GM19372 (cell line): ENCODE data around the gene GRHL1.

Source experiments
- ATAC-seq: cut with Tn5 transposase; IDR thresholded peaks from one replicate; pipeline ENCODE4 v1.9.1; 2021; ENCODE audit warnings: mild to moderate bottlenecking, low read depth, moderate library complexity; ENCODE audit not compliant: unreplicated experiment

The GRHL1 gene

DNA sequence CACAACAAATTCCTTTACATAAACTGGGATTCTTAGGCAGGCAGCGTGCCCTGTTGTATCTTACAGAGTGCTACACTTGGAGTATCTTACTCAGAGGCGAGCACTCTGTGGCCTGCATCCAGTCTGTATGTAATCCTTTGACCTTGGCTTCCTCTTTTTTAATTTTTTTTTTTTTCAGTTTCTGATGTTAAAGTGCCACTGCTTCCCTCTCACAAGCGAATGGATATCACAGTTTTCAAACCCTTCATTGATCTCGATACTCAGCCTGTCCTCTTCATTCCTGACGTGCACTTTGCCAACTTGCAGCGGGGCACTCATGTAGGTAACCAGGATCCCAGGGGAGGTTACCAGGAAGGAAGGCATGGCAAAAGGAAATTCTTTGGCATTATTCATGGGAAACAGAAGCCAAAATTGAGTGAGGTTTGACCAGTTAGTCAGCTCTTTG, 40.4 kb downstream of the GRHL1 start:
- no peak for ATAC-seq

DNA sequence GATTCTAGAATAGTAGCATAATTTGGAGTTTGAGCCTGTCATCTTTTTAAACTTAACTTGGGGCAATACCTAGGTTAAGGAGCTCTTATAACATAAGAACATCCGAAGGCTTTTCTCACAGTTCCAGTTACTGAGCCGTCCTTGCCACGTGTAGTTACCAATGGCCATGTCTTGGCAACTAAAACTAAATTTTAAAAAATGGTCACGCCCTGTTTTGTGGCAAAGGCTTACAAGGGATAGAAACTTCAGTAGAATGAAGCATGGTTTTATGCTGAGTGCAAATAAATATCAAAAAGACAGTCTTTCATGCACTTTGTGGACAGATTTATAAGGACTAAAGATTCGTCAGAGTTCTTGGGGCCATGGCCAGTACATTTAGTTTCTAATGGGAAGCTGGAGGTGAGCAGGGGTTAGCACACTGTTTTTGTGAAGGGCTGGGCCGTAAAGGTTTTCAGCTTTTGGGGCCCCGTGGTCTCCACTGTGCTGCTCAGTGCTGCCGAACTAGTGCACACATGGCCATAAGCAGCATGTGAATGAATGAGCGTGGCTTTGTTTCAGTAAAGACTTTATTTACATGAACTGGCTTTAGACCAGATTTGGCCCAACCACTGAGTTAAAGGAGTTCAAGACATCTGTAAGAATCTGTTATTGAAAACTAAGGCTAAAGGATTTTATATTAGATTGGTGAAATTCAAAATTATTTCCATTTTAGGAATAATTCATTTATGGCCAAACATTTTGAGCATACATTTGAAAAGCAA, 41.1 kb downstream of the GRHL1 start:
- no peak for ATAC-seq

DNA sequence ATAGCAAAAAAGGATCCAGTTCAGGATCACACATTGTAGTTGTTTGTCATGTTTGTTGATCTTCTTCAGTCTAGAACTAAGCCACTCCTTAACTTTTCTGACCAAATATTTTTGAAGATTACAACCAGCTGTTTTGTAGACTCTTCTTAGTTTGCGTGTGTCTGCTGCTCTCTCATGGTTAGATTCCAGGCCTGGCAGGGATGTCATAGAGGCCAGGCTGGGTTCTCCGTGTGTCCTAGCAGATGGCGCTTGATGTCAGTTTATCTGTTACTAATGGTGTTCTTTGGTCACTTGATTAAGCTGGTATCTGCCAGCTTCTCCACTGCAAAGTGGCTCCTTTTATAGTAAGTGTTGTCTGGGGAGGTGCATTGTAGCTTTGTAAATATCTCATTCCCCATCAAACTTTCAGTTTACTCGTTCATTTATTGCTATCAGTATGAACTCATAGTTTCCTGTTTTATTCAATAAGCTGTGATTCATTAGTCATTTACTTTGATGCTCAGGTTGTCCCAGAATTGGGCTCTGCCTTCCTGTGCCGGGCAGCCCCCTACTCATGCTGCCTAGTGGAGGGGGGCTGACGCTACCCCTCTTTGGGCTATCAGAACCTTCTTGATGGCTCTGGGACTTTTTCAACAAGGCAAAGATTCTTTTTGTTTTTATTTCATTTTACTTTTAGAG, 42.1 kb downstream of the GRHL1 start:
- no peak for ATAC-seq

DNA sequence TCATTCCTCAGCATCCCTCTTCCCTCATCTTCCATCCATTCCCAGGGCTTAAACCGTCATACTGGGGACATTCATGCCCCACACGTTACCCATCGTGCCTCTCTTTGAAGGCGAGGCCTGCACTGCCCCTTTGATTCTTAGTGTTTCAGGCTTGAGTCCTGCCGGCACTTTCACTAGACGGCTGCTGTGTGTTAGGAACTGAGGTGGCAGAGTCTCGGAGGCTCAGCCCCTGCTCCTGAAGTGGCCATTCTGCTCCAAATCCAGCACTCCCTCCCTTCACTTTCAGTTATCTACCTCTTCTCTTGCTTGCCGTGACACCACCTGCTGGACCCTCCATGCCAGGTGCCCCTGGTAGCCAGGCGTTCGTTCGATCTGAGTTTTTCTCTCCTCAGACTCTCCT, 43.0 kb downstream of the GRHL1 start:
- no peak for ATAC-seq

DNA sequence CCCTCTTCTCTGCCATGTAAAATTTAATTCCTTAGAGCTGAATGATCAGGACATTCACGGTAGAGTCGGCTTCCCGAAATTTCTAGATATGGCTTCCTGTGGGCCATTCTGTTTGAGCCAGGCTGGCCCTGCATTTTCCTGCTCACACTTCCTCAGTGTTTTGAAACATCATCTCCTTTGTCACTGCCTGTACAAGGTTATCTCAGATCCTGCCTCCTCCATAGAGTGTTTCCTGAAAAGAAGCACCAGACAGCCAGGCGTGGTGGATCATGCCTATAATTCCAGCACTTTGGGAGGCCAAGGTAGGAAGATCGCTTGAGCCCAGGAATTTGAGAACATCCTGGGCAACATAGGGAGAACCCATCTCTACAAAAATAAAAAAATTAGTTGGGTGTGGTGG, 43.6 kb downstream of the GRHL1 start:
- no peak for ATAC-seq

DNA sequence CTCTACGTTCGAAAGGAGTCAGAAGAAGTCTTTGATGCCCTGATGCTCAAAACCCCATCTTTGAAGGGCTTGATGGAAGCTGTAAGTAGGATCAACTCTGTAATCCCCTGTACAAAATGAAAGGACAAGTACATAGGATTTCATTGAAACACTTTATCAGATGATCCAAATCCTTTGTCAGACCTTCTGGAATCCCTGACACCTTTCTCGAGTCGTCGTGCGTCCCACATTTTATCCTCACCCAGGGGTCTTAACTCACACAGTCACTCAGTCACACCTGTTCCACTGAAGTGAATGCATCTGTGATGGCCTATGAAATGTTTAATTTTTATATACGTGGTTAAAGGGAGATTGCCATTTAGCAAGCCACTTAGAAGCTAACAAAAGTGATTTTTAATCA, 44.8 kb downstream of the GRHL1 start:
- no peak for ATAC-seq

DNA sequence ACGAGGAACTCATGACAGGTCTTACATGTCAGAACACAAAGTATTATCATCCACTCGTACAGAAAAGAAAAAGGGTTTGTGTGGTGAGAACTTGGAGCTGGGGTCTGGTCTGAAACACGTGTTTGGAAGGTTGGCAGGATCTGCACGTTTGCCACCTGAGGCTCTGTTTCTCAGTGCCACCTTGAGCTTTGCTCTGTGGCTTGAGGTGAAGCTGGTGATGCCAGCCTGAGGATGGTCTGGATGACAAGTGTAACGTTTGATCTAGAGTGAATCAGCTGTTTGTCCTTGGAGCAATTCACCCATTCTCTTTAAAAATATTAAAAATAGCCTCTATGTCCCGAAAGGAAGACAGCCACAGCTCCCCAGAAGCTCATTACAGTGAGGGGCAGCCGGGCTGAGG, 46.4 kb downstream of the GRHL1 start:
- ATAC-seq = no peak

DNA sequence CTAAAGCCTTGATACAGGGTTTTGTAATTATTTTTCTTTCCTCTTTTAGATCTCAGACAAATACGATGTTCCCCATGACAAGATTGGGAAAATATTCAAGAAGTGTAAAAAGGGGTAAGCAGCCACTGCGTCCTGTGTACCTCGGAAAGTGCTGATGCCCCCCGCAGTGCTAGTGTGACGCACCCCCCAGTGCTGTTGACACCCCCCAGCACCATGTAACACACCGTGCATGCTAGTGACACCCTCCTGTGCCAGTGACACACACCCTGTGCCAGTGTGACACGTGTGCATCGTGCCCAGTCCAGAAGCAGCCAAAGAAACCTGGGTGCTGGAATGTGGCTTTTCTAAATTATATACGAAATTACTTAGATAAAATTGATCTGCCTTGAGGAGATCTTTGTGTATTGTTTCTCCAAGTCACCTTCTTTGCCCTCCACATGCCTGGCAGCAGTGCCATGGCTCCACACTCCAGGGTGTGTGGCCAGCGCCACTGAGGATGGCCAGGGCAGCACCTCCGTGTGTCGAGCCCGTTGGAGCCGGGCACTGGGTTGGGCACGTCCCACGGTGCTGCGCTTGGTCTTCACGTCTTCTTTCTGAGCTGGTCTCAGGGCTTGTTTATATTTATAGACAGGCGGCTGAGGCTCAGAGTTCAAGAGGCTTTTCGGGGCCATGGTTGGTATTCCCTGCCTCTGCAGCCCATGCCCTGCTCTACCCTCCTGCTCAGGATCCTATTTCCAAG, 47.6 kb downstream of the GRHL1 start:
- no peak for ATAC-seq

DNA sequence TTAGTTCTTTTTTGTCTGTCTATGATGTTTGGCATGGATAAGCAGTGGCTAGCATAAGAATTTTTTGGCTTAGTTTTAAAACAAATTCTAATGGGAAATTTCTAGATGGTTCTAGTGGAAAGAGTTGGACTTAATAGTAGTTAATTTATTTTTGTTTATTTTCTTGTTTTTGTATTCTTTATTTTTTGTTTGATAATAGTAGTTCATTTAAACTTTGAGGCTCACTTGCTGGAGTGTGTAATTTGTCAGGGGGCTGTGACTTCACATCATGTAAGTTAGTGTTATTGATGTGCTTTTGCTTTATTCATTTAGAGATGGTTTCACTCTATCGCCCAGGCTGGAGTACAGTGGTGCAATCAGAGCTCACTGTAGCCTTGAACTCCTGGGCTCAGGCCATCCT, 48.2 kb downstream of the GRHL1 start:
- ATAC-seq = no peak

DNA sequence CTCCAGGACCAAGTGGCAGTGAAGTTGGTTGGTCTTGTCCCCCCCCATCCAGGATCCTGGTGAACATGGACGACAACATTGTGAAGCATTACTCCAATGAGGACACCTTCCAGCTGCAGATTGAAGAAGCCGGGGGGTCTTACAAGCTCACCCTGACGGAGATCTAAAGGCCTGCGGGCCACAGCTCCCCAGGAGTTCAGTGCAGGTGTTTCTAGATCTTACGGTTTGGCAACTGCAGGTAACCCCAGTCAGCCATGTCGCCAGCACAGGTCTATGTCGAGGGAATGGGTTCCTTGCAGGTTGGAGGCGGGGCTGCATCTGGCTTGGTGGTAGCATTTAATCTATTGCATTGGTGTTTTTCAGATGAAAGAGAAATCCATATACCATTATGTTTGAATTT, 49.0 kb downstream of the GRHL1 start:
- no peak for ATAC-seq

DNA sequence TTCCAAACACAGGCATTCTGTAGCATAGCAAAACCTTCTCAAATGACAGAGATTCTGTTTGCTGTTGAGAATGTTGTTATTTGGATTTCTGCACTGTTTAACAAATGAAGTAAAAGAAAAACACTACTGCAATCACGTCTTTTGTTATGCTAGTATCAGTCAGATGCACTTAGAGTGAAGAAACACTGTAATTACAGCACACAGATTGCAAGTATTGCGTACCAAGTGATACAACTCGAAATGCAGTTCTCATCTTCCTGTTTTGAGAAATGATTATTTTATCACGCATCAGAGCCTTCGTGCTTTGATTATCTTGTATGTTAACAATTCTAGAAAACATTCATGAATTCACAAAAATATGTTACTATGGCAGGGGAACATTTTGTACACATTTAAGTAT, 50.1 kb downstream of the GRHL1 start:
- ATAC-seq = no peak

DNA sequence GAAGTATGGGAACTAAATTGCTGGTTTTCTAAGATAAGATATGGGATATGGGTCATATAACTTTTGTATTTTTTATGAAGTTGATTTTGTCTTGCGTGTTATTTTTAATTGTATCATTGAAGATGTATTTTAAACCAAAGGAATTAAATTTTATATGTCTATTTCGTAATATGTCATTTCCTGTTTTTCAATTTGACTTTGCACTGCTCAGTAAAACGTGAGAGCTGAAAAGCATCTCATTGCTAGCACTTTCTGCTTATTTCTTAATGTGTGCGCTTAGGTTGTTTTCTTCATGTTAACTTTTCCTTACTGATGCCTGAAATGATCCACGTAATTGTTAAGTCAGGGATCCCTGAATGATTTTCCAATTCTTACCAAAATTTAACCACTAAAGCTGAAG, 50.6 kb downstream of the GRHL1 start:
- no peak for ATAC-seq

DNA sequence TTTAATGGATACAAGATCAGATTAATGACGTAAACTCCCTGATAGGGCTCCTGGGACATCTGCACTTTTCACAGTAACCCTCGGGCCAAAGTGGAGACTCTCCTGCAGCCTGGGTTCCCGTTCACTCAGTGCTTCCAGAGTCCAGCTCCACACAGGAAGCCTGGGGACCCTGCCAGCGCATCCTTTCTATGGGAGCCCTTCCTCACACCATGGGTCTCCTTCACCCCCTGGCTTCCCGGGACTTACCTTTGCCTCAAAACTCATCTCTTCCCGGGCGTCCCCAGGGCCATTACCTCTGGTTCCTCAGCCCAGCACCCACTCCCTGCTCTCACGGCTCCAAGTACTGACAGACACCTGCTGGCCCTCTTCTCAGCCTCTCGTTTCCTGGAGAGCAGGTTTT, 51.2 kb downstream of the GRHL1 start:
- no peak for ATAC-seq

DNA sequence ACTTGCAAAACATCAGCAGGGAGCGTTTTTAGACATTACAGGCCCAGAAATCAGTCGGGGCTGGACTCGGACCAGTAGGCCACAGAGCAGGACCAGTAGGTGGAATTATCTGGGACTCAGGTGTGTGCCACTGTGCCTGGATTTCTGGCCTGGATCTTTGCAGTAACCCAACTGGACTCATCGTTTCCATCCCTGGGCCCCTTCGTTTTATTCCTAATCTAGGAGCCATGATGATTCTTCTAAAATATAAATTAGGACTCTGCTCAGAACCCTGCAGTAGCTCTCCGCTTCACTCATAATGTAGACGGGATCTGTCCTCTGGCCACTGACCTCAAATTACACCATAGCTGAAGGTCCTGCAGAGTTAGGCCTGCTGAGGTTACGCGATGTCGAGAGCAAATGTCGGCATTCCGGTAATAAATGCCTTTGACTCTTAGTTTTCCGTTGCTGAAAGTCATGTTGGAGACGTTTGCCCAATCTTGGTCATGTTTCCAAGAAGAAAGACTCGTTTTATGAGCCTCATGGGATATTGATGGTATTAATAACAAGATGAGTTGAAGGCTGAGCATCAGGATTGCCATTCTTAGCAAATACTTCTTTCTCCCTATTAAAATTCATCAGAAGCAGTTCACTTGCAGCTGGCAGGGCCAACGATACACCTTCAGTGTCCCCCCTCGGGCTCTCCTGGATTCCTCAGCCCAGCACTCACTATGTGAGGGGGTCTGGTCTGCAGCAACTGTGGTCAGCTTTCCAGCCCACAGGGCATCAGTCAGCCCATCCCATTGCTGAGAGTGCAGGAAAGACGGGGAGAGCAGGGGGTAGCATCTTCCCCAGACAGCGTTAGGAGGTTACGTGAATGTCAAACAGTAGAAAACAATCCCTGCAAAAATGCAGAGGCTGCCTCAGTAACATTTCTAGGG, 52.0 kb downstream of the GRHL1 start:
- no peak for ATAC-seq

DNA sequence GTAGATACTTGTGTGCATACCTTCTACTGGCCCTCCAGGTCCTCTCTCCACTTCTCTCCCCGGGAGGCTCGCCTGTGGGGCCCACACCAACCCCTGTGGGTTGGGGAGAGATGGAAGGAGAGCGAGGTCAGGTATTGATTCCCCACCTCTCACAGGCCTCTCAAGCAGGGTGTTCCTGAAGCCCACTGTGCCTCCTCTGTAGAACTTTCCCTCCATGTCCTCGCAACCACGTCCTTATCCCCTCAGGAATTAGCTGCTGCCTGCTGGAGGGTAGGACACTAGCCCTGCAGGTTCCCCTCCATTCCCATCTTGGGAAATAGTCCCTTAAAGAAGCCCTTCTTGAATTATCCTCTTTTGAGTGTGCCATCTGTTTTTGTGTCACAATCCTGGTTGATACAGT, 52.9 kb downstream of the GRHL1 start:
- ATAC-seq = no peak

DNA sequence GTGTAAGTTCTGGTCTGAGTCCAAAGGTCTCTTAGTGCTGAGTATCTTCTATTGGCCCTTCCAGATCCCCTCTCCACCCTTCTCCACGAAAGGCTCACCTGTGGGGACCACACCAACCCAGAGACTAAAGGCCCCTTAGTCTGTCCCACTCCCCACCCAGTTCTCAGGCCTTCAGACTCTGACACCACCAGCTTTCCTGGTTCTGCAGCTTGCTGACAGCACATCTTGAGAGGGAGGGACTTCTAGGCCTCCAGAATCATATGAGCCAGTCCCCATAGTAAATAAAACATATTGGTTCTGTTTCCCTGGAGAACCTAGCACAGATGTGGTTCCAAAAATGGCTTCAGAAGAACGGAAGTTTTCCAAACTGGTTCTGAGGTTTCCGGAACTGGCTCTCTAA, 53.3 kb downstream of the GRHL1 start:
- no peak for ATAC-seq

DNA sequence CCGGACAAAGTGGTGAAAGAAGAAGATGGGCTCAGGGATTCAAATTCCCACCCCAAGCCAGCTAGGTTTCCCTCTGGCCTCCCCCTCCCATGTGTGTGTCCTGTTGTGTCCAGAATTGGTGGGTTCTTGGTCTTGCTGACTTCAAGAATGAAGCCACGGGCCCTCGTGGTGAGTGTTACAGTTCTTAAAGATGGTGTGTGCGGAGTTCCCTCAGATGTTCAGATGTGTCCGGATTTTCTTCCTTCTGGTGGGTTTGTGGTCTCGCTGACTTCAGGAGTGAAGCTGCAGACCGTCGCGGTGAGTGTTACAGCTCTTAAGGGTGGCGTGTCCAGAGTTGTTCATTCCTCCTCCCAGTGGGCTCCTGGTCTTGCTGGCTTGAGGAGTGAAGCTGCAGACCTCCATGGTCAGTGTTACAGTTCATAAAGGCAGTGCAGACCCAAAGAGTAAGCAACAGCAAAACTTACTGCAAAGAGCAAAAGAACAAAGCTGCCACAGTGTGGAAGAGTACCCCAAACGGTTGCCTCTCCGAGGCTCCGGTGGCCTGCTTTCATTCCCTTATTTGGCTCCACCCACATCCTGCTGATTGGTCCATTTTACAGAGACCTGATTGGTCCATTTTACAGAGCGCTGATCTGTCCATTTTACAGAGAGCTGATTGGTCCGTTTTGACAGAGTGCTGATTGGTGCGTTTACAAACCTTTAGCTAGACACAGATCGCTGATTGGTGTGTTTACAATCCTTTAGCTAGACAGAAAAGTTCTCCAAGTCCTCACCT, 54.2 kb downstream of the GRHL1 start:
- ATAC-seq = no peak

DNA sequence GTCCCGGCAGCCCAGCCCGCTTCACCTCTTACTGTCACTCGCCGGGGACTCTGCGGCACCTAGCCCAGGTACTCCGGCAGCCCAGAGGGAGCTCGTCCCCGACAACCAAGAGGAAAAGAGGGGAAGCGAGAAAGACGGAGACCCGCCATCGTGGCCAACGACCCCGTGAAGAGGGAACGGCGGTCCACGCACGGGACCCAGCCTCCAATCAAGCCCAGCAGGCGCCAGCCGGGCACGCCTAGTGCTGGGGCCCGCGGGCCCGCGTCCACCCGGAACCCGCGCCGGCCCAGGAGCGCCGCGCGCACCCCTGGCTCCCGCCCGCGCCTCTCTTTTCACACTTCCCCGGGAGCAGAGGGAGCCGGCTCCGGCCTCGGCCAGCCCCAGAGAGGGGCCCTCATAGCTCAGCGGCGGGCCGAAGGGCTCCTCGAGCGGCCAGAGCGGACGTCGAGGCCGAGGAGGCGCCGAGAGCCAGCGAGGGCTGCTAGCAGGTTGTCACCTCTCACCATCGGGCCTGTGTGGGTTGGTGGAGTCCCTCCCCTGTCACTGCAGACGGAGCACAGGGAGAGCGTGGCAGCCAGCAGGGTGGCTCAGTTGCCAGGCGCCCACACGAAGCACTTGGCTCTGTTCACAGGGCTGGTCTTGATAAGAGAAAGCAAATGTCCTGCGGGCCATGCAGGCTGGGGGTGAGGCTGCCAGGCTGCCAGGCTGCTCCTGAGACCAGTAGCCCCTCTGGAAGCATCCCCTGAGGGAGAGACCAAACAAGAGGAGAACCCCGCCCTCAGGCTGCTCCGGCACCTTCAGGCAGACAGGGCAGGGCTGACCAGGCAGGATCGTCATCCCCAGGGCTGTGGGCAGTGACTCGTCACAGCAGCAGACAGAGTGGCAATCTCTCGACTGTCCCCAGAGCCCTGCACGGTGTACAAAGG, 55.0 kb downstream of the GRHL1 start:
- ATAC-seq = no peak

DNA sequence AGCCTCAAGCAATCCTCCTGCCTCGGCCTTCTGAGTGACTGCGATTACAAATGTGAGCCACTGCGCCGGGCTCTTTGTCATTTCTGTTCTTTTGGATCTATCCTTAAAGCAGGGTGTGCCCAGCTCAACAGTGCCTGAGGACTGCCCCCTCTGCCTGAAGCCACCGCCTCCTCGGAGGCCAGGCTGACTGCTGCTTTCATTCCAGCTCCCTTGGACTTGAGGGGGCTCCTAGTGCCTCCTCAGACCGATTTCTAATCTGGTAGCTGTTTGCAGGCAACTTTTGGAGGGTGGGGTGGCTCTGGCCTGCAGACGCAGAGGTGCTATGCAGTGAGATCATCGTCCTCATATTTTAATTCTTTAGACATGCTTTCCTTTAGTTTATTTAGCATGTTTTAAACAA, 55.9 kb downstream of the GRHL1 start:
- ATAC-seq = no peak
